GM19099 (cell line): Measurements from ENCODE around the gene SPHK2.

Experiments
- POLR2A ChIP-seq: IDR thresholded peaks from 3 replicates; pipeline ENCODE4 v1.6.1; 2011; ENCODE audit warnings: low read depth; ENCODE audit not compliant: insufficient read length; ENCODE audit errors: extremely low read depth

SPHK2 gene

DNA sequence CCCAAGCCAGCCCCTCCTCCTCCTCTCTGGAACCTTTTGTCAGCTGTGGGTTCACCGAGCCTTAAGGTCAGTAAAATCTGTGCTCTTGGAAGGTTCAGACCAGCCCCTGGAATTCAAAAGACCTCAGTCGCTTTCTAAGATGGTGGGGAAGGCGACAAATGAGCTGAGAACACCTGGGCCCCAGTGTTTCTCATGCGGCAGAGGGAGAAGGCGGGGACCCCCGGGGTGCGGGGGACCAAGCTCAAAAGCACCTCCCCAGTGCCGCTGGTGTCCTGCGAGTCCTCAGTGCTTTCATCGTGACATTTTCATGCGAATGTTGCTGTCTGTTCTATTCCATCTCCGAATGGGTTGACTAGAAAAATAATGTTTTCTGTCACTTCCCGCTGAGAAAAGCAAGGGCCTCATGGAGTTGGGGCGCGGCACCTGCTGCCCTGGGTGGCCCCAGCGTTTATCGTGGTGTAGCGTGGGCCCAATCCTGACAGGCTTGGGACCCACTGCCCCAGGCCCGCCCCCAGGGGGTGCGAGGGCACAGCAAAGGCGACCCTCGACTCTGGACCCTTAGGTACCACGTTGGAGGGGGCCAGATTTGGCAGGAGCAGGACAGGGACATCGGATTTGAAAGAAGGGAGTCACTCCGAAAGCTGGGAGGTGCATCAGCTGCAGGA lies 54.3 kb downstream of the SPHK2 start:
- TF ChIP-seq POLR2A: no peak

DNA sequence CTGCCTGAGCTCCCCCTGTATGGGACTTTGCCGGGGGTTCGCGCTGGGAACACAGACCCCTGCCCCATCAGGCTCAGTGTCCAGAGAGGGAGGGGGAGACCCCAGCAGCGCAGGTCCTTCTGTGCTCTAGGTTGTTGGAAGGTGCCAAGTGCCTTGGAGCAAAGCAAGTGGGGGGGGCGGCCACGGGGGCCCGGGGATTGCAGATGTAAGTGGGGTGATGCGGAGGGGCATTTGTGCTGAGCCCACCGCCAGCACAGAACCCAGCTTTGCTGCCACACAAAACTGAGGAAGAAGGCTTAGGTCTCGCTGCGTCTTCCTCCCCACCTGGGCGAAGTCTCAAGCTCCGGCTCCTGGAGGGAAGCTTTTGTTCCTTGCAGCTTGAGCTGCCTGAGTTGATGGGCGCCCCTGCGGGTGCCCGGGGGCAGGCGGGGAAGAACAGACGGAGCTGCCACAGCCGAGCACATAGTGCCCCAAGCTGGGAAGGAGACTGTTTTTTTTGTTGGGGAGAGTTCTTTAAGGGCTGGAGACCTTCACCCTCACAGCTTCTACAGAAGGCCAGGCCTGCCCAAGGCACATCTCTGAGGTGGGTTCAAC lies 55.0 kb downstream of the SPHK2 start:
- no peak for TF ChIP-seq POLR2A

DNA sequence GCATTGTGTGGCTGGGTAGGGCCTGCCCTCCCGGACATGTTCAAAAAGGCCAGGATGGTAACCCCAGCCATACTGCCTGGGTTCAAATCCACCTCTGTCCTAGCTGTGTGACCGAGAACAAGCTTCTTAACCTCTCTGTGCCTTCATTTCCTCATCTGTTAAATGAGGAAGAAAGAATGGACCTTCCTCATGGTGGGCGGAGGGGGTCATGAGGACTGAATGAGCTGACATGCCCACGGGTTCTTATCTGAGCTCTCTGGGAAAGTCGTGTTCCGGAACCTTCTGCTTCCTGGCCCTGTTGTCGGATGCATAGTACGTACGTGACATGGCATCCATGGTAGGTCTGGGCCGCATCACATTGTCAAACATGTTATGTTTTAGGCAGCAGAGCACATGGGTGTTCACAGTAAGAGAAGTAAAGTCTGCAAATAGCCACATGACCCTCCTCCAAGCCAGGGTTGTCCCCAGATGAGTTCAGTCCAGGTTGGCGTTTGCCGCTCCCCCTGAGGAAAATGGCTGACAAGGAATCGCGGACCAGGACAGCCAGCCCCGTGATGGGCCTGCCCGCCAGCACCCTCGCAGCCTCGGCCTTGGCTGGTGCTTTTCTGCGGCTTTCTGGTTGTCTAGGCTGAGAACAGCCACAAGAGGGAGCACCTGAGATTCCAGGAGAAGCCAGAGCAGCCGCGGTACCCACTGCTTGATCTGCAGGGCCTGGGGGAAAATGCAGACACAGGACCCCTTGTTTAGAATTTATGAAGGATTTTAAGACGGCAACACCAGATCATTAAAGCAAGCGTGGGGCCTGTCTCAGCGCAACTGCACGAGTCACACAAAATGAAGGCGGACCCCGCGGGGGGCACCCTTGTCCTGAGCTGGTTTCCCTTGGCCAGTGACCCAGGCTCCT lies 55.9 kb downstream of the SPHK2 start:
- TF ChIP-seq POLR2A: no peak

DNA sequence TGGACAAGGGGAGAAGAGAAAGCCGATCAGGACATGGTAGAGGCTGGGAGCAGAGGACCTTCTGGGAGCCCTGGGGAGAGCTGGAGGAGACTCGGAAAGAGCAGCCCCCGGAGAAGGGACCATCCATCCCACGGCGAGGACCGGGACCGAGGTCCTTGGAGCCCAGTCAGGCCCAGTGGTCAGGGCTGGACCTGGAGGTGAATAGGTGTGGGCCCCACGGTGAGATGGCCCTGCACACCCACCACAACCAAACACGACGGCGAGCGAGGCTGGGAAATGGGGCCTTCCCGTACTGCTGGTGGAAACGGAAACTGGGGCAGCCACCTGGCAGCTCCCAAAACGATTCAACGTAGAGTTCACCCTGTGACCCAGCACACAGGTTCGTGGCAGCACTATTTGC lies 57.2 kb downstream of the SPHK2 start:
- TF ChIP-seq POLR2A: no peak

DNA sequence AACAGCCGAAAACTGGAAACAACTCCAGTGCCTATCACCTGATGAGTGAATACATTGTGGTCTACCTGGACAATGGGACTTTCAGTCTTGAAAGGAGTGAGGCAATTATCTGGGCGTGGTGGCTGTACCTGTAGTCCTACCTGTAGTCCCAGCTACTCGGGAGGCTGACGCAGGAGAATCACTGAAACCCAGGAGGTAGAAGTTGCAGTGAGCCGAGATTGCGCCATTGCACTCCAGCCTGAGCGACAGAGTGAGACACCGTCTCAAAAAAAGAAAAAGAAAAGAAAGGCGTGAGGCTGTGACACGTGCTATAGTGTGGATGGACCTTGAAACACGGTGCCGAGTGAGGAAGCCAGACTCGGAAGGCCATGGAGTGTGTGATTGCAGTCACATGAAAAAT lies 57.6 kb downstream of the SPHK2 start:
- TF ChIP-seq POLR2A: no peak

DNA sequence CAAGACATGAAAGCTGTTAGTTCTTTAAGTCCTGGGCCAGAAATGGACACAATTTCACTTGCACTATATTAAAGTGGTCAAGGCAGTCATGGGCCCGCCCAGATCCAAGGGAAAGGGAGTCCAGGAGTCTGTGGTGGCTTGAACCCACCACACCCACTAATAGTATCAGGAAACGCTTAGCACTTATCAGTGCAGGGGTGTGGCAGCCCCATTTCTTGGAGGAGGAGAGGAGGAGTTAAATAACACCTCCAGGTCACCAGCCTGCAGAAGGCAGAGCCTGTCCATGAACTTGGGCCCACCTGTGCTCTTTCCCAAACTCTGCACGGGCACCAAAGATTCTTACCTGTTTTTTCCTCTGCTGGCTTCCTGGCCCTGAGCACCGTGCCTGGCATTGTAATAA lies 58.9 kb downstream of the SPHK2 start:
- TF ChIP-seq POLR2A: no peak
